ENCODE data around the gene HERPUD1. TPM values are rescaled to one million over a fixed set of nuclear protein-coding genes. Genes with fewer than 3 reads are reported as not detected.
A peak's percentile ranks its signal among the peaks of the same experiment; 100 is the strongest.

The HERPUD1 gene
- total and polyA plus RNA-seq, 9 of the 15 experiments (the other 6 are each of a cell fraction or from before 2014, with no cell fraction given): 14.2 to 60.7 (median 37.4) TPM

DNA sequence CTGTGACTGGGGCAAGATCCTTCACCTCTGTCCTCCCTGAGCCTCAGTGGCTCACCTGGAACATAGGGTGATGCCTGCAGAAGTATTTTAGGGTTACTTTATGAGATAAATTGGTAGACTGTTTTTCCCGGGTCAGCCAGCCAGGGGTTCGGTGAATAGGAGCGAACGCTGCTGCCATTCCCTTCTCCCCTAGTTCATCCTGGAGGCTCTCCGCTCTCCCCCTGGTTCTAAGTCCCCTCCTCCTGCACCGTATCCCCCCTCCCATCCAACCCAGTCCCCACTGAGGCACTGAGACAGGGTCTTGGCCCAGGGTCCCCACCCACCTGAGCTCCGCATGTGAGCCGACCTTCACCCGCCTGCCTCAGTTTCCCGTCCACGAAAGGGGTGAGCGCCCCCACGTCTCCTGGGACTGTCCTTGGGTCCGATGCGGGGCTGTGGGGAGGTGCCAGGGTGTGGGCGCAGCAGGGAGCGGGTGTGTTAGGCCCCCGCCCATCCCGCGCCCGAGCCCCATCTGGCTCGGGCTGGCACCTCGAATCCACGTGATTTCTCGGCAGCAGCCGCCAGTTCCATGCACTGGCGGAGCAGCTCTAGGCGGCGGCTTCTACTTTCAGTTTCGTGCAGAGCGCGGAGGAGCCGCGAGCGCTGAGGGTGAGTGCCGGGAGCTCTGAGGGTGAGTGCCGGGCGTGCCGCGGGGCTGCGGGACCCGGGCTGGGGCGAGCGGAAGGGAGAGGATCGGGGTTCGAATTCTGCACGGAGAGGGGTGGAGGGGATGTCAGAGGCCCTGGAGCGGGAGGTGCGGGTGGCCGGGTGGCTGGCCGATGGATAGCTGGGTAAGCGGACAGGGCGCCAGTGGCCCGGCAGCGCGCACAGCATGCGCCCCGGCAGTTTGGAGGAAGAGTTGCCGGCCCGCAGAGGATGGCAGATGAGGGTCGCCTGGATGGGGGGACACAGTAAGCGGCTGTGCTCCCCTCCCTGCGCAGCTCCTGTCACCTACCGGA lies 57.3 kb downstream of the HERPUD1 start, which contains the start of gene NLRC5 (continued):
- TF ChIP-seq KDM4B (IDR thresholded peaks at IDR 0.05; ENCODE audit: borderline replicate concordance in 2 of 2, low read depth in 1 of 2) (no peak), ZC3H8 (IDR thresholded peaks at IDR 0.05) (no peak)

DNA sequence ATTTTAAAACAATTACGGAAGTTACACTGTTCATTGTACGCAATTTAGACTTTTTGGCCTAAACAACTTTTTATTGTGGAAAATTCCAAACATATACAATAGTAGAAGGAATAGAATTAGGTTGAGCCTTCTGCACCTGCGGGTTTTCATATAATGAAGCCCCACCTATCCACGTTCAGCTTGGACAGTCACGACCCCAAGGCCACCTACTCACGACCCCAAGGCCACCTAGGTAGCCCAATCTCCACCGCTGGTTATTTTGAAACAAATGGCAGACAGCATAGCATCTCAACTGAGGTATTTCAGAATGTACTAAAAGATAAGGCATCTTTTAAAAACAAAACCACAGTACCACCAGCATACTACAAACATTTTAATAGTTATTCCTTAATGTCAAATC lies 58.0 kb downstream of the HERPUD1 start:
- intact Hi-C loops (cut with micrococcal nuclease): no loop called here
- H3K36me3 ChIP-seq (ENCODE audit: control insufficient read depth, insufficient read depth, low read length): no peaks in the 10 kb centered on the region
- H3K27me3 ChIP-seq (ENCODE audit: control insufficient read depth in 2 of 2, insufficient read depth in 2 of 2, low read length in 2 of 2): peaks cover 32 to 64% of the 10 kb centered on the region in 2 experiments
- no peak overlapping the region for H3K27ac ChIP-seq (ENCODE audit: extremely low read depth, low read depth, low read length)
- no peak overlapping the region for H3K4me2 ChIP-seq (ENCODE audit: insufficient read depth, low read length)
- ATAC-seq: no peak
- H2AFZ ChIP-seq (ENCODE audit: low read depth, low read length): no peak overlapping the region
- H3K9me1 ChIP-seq (ENCODE audit: control insufficient read depth, insufficient read depth, low read length): no peaks in the 10 kb centered on the region
- H3K9me3 ChIP-seq (replicated peaks; ENCODE audit: control insufficient read depth, insufficient read depth, low read depth, low read length): no peaks in the 10 kb centered on the region
- no peaks in the 10 kb centered on the region for H3K79me2 ChIP-seq (ENCODE audit: control insufficient read depth, insufficient read depth, low read length)
- no TSS peak for BruUV-seq (replicated peaks)
- TF ChIP-seq CBX8 (IDR thresholded peaks at IDR 0.05; ENCODE audit: borderline replicate concordance, extremely low read depth, low read depth, low read length, poor library complexity, severe bottlenecking) (peak; percentile 46), EZH2 (IDR thresholded peaks at IDR 0.05; ENCODE audit: borderline replicate concordance, low read depth, low read length) (0 out of 2 replicates have a peak, but pooled peaks have one; percentile 4), MTA3 (IDR thresholded peaks at IDR 0.05; ENCODE audit: borderline replicate concordance) (no peak), TCF7L2 (IDR thresholded peaks at IDR 0.05; ENCODE audit: low read depth, low read length) (no peak)
- TF ChIP-seq, protein P1, sequence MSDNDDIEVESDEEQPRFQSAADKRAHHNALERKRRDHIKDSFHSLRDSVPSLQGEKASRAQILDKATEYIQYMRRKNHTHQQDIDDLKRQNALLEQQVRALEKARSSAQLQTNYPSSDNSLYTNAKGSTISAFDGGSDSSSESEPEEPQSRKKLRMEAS (CRISPR knock-in tag; IDR thresholded peaks at IDR 0.05): no peak
- TF ChIP-seq, protein P2, sequence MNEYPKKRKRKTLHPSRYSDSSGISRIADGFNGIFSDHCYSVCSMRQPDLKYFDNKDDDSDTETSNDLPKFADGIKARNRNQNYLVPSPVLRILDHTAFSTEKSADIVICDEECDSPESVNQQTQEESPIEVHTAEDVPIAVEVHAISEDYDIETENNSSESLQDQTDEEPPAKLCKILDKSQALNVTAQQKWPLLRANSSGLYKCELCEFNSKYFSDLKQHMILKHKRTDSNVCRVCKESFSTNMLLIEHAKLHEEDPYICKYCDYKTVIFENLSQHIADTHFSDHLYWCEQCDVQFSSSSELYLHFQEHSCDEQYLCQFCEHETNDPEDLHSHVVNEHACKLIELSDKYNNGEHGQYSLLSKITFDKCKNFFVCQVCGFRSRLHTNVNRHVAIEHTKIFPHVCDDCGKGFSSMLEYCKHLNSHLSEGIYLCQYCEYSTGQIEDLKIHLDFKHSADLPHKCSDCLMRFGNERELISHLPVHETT (CRISPR knock-in tag; conservative IDR thresholded peaks at IDR 0.05 in 1 of 2, IDR thresholded peaks at IDR 0.05 in 1 of 2): no peak
- 9% methylated on average over 7 of the region's 7 CpGs for WGBS (ENCODE audit: insufficient coverage, low coverage, missing lambda C conversion rate)
- in situ Hi-C loops (cut with MboI): no loop called here
- DNase-seq (ENCODE audit: extremely low read depth in 1 of 4, low spot score in 3 of 4): no peak
- H3K4me1 ChIP-seq (replicated peaks in 1 of 2; ENCODE audit: control insufficient read depth in 2 of 2, insufficient read depth in 2 of 2, low read length in 2 of 2): peaks cover 0 to 14% of the 10 kb centered on the region in 2 experiments; a peak in 3 of 5 replicates
- H3K4me3 ChIP-seq: no peak overlapping the region
- no peak for FAIRE-seq
- CTCF ChIA-PET (ENCODE audit: low intra/inter-chr PET ratio): no interaction called here
- H4K20me1 ChIP-seq (replicated peaks; ENCODE audit: control insufficient read depth, insufficient read depth, low read length): peaks cover 4% of the 10 kb centered on the region
- H3K9ac ChIP-seq (ENCODE audit: insufficient read depth in 1 of 2, low read depth in 2 of 2, low read length in 2 of 2): no peak overlapping the region
- POLR2A ChIA-PET: interaction anchor here (1.0 kb wide), 1 partner anchor 51 kb away, joined by 3 read pairs; no protein-coding TSS in a partner anchor
